Measurements from ENCODE around the gene PIP5K1B. TPM values are rescaled to one million over a fixed set of nuclear protein-coding genes. Genes with fewer than 3 reads are reported as not detected.

Gene PIP5K1B
- total and polyA plus RNA-seq, 10 of the 15 experiments (the other 5 are each of a cell fraction or from before 2014, with no cell fraction given) = 6.8 to 16.3 (median 10.6) TPM

DNA sequence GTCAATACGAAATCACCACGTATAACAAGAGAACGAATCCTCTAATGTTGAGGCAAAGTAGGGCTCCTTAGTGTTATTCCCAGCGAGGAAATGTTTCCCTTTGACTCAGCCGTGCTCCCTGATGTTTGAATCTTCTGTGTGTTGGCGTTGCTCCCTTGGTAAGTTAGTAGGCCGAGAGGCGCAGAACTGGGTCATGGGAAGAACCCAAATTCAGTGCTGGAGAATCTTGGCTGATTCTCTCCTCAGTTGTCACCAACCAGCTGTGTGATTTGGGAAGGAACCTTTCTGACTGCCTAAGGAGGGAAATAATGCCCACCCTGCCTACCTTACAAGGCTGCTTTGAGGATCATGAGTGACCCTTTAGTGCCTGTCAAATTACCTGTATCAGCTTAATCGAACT, 286.4 kb downstream of the PIP5K1B start:
- TF ChIP-seq POLR2AphosphoS2 (IDR thresholded peaks at IDR 0.05; ENCODE audit: low read depth, low read length) (no peak), SUZ12 (IDR thresholded peaks at IDR 0.05; ENCODE audit: unreplicated experiment) (no peak), POLR2A (IDR thresholded peaks at IDR 0.05; ENCODE audit: low read depth, low read length) (no peak), SPI1 (IDR thresholded peaks at IDR 0.05; ENCODE audit: borderline replicate concordance, insufficient read depth, low read depth, low read length) (no peak), PAX5 (IDR thresholded peaks at IDR 0.05; ENCODE audit: borderline replicate concordance, low read depth, low read length) (no peak), NR2C2 (IDR thresholded peaks at IDR 0.05; ENCODE audit: borderline replicate concordance, control insufficient read depth, insufficient read length, low read depth) (no peak), MYC (IDR thresholded peaks at IDR 0.05; ENCODE audit: insufficient read depth, insufficient read length, insufficient replicate concordance, low read length, severe bottlenecking) (no peak), SKIL (IDR thresholded peaks at IDR 0.05; ENCODE audit: low read depth, poor library complexity, severe bottlenecking) (no peak), ATF7 (IDR thresholded peaks at IDR 0.05; ENCODE audit: low read depth) (no peak)
- ChIA-PET CTCF (no interaction called here), SMC1A (ENCODE audit: uncharacterized antibody, unreplicated experiment) (no interaction called here), POLR2A (no interaction called here), RAD21 (ENCODE audit: unreplicated experiment) (no interaction called here)
- DNase-seq (ENCODE audit: low read depth, low spot score) (no peak), ATAC-seq (no peak), FAIRE-seq (no peak)
- no TSS peak for BruUV-seq (replicated peaks)
- 90% methylated on average over 9 of the region's 9 CpGs for WGBS (ENCODE audit: insufficient coverage, insufficient replicate concordance, low lambda C conversion rate, missing lambda C conversion rate)
- Histone ChIP-seq H3K36me3 (ENCODE audit: control insufficient read depth in 2 of 2, insufficient read depth in 2 of 2, low read length in 1 of 2) (no peaks in the 10 kb centered on the region), H3K27ac (ENCODE audit: control insufficient read depth, insufficient read depth) (no peak overlapping the region), H3K4me2 (ENCODE audit: control insufficient read depth, insufficient read depth) (no peak overlapping the region), H2AFZ (ENCODE audit: control insufficient read depth, low read depth, low read length) (no peak overlapping the region), H3K4me1 (ENCODE audit: control insufficient read depth, insufficient read depth, low read length) (no peaks in the 10 kb centered on the region), H3K4me3 (no peak overlapping the region), H4K20me1 (ENCODE audit: control insufficient read depth, insufficient read depth) (no peaks in the 10 kb centered on the region), H3K9me3 (replicated peaks; ENCODE audit: control insufficient read depth, insufficient read depth, low read length) (no peaks in the 10 kb centered on the region), H3K27me3 (replicated peaks in 1 of 2; ENCODE audit: control insufficient read depth in 2 of 2, insufficient read depth in 2 of 2, low read length in 1 of 2) (no peaks in the 10 kb centered on the region), H3K9ac (ENCODE audit: control insufficient read depth, insufficient read depth, low read length) (no peak overlapping the region), H3K79me2 (ENCODE audit: control insufficient read depth, insufficient read depth, low read length) (no peaks in the 10 kb centered on the region)
- in situ Hi-C loops (cut with MboI) = loop anchor here (10.0 kb wide), 1 partner anchor 287 kb away; the partner anchor contains the start of gene PIP5K1B
- intact Hi-C loops (cut with micrococcal nuclease; ENCODE audit: unreplicated experiment) = no loop called here
